VCaP (cell line): ENCODE data around the gene WDFY4.

Experiments used
- H3K27ac ChIP-seq: fragments of 450-650 bp; 2 replicates; pipeline ENCODE4 v1.5.1; 2017
- CTCF ChIP-seq: fragments of 450-650 bp; conservative IDR thresholded peaks from 2 replicates; pipeline ENCODE4 v1.5.1; 2017; ENCODE audit warnings: mild to moderate bottlenecking, moderate library complexity

Gene WDFY4

GRCh38 chr10:48792687-48793096 lies 108.0 kb downstream of the WDFY4 start:
- TF ChIP-seq CTCF: no peak
- no peak overlapping the region for H3K27ac ChIP-seq

GRCh38 chr10:48794074-48794473 lies 109.4 kb downstream of the WDFY4 start:
- TF ChIP-seq CTCF: no peak

GRCh38 chr10:48796713-48797245 lies 112.1 kb downstream of the WDFY4 start:
- H3K27ac ChIP-seq: no peak overlapping the region
- no peak for TF ChIP-seq CTCF

More at GRCh38 chr10:48794074-48794473, 109.4 kb downstream of the WDFY4 start:
- no peak overlapping the region for H3K27ac ChIP-seq

- no peak for TF ChIP-seq CTCF
- H3K27ac ChIP-seq: no peak overlapping the region
Measured at GRCh38 chr10:48797830-48798229, 113.2 kb downstream of the WDFY4 start.

GRCh38 chr10:48798481-48799254 lies 114.0 kb downstream of the WDFY4 start:
- no peak overlapping the region for H3K27ac ChIP-seq
- no peak for TF ChIP-seq CTCF

- no peak overlapping the region for H3K27ac ChIP-seq
- no peak for TF ChIP-seq CTCF
Measured at GRCh38 chr10:48799341-48800006, 114.8 kb downstream of the WDFY4 start.

GRCh38 chr10:48800007-48800675 lies 115.5 kb downstream of the WDFY4 start:
- no peak overlapping the region for H3K27ac ChIP-seq
- no peak for TF ChIP-seq CTCF
